ENCODE results near the gene KCNAB3.

KCNAB3 gene

GRCh38 chr17:7878234-7878633, 51.4 kb downstream of the KCNAB3 start:
- no peak for DNase-seq (ENCODE audit: low spot score)

GRCh38 chr17:7875804-7876370, 53.8 kb downstream of the KCNAB3 start:
- DNase-seq (ENCODE audit: low spot score), result no peak

- no peak for DNase-seq (ENCODE audit: low spot score)
Measured at GRCh38 chr17:7873051-7873450, 56.6 kb downstream of the KCNAB3 start.

Measured in Ammon's horn (tissue), 1 donor.